NB4 (cell line): ENCODE results near the gene NOL8.
A peak's percentile ranks its signal among the peaks of the same experiment; 100 is the strongest.

ENCODE experiments used
- DNase-seq: peaks from one replicate; pipeline ENCODE4 v3.0.0; 2010; ENCODE audit warnings: low read depth
- H3K4me3 ChIP-seq: one replicate; pipeline ENCODE4 v1.5.1; 2011; ENCODE audit warnings: mild to moderate bottlenecking, low read depth, low read length, moderate library complexity
- MYC ChIP-seq: IDR thresholded peaks from 2 replicates; pipeline ENCODE4 v1.6.1; 2011; ENCODE audit warnings: low read depth, low read length
- POLR2A ChIP-seq: IDR thresholded peaks from 2 replicates; pipeline ENCODE4 v1.6.1; 2011; ENCODE audit warnings: mild to moderate bottlenecking; ENCODE audit not compliant: insufficient read length; ENCODE audit errors: extremely low read depth
- TF ChIP-seq, protein P1 (sequence below): IDR thresholded peaks from 2 replicates; pipeline ENCODE4 v1.6.1; 2011; ENCODE audit warnings: low read depth, low read length
- TF ChIP-seq, protein P2 (sequence below): IDR thresholded peaks from one replicate; pipeline ENCODE4 v1.5.1; 2012; ENCODE audit warnings: low read depth, low read length

Gene NOL8

DNA sequence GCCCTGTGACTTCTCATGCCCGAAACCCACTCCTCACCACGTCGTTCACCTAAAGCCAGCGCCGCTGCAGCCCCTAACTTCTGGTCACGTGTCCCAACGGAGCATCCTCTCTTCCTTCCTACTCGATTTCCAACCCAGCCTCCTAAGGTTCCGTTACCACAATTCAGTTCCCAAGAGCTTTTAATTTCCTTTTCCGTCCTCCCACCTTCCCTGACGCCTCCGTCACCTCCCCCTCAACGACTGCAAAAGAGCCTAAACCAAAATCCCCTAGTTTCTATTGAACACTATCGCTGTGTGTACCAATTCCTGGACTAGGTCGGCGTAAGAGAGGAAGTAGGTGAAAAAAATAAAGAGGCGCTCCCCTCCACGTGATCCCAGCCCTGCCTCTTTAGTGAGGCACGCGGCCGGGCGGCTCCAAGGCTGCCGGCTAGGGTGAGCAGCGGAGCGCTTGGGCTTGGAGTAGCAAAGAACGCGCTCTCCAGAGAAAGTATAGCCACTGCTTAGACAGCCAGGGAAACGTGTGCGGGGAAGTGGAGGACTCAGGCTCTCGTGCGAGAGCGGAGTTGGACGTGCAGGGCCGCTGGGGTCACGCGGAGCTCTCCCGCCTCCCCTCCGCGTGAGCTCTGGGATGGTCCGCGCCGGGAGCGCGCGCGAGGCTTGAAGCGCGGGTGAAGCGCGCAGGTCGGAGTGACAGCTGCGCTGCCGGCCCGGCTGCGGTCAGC, at the start of gene NOL8, which contains the start of gene CENPP:
TSS of gene NOL8 (minus strand) at position 82 of the 722 bp plus-strand sequence. CDS start 1,189 bp downstream, outside the sequence.
TSS of gene CENPP (plus strand) at position 685 of the 722 bp plus-strand sequence.
- peak; percentile 90 for DNase-seq
- peak within 1 kb of the TSS; percentile 90 for H3K4me3 ChIP-seq
- peak; percentile 98 for TF ChIP-seq MYC
- TF ChIP-seq, protein P1, sequence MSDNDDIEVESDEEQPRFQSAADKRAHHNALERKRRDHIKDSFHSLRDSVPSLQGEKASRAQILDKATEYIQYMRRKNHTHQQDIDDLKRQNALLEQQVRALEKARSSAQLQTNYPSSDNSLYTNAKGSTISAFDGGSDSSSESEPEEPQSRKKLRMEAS = peak; percentile 92
- TF ChIP-seq, protein P2, sequence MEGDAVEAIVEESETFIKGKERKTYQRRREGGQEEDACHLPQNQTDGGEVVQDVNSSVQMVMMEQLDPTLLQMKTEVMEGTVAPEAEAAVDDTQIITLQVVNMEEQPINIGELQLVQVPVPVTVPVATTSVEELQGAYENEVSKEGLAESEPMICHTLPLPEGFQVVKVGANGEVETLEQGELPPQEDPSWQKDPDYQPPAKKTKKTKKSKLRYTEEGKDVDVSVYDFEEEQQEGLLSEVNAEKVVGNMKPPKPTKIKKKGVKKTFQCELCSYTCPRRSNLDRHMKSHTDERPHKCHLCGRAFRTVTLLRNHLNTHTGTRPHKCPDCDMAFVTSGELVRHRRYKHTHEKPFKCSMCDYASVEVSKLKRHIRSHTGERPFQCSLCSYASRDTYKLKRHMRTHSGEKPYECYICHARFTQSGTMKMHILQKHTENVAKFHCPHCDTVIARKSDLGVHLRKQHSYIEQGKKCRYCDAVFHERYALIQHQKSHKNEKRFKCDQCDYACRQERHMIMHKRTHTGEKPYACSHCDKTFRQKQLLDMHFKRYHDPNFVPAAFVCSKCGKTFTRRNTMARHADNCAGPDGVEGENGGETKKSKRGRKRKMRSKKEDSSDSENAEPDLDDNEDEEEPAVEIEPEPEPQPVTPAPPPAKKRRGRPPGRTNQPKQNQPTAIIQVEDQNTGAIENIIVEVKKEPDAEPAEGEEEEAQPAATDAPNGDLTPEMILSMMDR = no peak
- peak; percentile 76 for TF ChIP-seq POLR2A

DNA sequence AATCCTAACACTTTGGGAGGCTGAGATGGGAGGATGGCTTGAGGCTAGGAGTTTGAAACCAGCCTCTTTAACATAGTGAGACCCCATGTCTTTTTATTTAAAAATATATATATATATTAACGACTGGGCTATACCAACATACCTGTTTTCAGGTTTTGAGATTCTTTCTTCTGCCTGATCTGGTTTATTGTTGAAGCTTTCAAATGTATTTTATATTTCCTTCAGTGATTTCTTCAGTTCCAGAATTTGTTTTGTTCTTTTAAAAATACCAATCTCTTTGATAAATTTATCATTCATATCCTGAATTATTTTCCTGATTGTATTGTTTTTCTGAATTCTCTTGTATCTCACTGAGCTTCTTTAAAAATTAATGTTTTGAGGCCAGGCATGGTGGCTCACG, 48.0 kb upstream of the NOL8 start:
- no peak overlapping the region for H3K4me3 ChIP-seq
- DNase-seq = no peak
- no peak for TF ChIP-seq MYC
- TF ChIP-seq, protein P2 = no peak
- no peak for TF ChIP-seq POLR2A
- TF ChIP-seq, protein P1 = no peak

DNA sequence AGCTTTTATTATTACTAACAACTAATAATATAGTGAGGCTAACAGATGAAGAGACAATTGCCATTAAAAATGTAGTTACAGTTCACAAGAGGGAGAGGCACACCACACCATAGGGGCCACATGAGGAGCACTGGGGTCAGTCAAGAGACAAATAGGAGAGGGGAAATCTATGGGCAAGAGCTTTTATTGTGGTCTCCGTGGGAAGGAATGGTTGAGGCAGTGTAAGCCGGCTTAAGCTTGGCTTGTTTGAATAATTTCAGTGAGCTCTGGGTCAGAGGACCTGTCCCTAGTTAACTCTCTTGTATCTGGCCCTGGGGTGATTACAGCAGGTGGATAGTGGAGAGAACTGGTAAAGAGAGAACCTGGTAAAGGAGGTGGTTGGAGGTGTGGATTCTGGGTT, 43.9 kb upstream of the NOL8 start:
- TF ChIP-seq, protein P1 = no peak
- TF ChIP-seq, protein P2 = no peak
- TF ChIP-seq MYC (no peak), POLR2A (no peak)
- no peak for DNase-seq
- H3K4me3 ChIP-seq = no peak overlapping the region

DNA sequence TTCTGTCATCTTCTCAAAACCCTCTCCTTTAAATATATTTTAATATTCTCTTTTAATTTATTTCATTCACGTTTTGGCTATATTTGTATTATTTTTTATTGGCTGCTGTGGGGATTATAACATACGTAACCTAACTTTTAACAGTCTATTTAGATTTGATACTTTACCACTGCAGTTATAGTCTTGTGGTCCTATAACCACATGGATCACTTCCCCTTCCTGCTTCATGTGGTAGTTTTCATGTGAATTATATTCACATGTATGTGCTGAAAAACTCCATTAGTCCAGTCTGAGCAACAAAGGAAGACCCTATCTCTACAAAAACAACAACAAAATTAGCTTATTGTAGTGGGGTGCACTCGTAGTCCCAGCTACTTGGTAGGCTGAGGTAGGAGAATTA, 34.9 kb upstream of the NOL8 start:
- H3K4me3 ChIP-seq = no peak overlapping the region
- TF ChIP-seq, protein P1 = no peak
- no peak for TF ChIP-seq POLR2A
- TF ChIP-seq MYC = no peak
- TF ChIP-seq, protein P2 = no peak
- DNase-seq = peak; percentile 34

DNA sequence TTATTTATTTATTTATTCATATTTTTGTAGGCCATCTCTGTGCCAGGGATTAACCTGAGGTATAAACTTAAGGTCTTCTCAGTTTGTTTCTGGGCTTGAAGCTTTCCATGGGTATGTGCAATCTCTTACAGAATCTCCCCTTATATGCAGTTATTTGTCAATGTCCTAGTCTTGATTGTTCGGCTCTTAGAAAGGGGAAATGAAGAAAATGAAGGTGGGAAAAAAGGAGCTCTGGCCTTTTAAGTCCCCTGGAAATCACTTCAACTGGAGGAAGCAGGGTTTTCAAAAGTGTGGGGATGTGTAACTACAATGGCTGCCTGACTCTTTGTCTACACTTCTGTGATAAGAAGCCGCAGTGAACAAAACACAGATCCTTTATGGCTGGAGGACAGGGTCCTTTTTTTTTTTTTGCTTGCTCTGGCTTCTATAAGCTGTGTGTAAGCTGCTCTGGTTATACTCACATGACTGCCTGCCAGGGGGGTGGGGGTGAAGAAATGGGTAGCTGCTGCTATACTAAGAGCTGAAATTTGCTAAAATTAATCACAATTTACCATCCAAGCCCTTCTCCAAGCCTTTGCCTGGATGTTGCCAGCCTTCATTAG, 34.3 kb upstream of the NOL8 start:
- TF ChIP-seq POLR2A = no peak
- TF ChIP-seq MYC = no peak
- TF ChIP-seq, protein P2 = no peak
- TF ChIP-seq, protein P1 = no peak
- H3K4me3 ChIP-seq = no peak overlapping the region
- DNase-seq = peak; percentile 7
